ENCODE measurements around the gene CNTN6.
"Not testable (repeated sequence)": the region's sequence is repeated elsewhere in the genome, so short reads cannot be mapped to it uniquely, and the experiment has no call there.

CNTN6 gene

DNA sequence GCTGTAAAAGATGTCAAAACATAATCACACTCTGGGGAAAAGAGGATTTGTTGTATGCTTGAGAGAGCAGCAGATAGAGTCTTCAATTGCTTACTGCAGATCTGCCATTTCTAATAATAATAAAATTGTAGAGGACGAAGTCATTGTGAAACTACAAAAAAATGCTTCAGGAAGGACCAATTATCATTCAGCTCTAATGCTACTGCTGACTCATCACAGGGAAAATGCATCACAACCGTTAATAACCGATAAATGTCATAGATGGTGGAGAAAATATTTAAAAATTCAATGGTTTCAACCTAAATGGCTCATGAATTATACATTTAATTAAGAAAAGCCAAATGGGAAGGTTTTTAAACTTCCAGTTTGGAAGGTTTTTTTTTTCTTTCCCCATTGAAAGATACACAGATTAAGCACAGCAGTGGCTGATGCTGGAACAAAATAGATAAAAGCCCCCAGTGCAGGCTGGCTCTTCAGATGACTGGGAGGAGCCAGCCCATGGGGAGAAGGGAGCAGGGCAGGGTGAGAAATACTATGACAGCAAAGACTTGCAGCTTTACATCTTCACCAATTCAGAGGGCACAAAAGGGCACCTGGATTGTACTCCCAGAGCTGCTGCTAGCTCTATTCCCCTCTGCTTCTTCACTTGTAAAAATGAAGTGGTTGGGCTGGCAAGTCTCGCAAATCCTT is 196.1 kb downstream of the CNTN6 start:
- DNase-seq (ENCODE audit: low read depth): no peak

DNA sequence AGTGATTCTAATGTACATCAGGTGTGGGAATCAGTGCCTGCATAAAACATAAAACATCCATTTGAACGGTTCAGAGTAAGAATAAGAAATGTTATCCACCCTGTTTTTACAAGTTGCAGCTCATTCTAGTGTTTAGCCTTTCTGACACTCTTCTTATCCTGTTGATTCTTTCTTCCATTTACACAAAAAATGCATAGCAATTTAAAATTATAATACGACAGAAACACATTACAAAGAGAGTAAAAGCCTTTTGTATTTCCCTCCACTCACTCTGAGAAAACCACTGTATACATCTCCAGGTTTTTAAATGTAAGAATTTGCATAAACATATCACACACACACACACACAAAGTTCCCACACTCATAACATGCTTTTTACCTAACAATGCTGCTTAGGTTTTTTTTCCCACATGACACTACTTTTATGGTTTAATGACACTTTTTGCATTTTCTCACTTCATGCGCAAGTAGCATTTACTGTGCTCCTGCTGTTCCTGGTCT is 199.8 kb downstream of the CNTN6 start:
- no peak for DNase-seq (ENCODE audit: low read depth)

DNA sequence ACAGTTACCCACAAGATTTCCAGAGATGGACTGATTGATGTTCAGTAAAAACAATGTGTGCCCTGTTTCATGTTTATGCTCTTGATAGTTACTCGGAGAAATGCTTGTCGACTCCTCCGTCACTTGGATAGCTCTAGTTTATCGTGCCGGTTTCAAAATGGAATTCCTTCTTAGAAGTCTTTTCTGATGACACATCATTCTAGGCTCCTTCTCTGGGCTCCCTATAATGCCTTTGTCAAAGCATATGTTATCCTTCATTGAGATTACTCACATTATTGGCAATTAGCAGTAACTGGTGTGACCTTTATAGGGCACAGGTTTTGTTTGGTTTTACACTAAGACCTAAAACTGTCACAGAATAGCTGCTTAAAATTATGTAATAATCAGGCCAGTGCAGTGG is 201.8 kb downstream of the CNTN6 start:
- no peak for DNase-seq (ENCODE audit: low read depth)

DNA sequence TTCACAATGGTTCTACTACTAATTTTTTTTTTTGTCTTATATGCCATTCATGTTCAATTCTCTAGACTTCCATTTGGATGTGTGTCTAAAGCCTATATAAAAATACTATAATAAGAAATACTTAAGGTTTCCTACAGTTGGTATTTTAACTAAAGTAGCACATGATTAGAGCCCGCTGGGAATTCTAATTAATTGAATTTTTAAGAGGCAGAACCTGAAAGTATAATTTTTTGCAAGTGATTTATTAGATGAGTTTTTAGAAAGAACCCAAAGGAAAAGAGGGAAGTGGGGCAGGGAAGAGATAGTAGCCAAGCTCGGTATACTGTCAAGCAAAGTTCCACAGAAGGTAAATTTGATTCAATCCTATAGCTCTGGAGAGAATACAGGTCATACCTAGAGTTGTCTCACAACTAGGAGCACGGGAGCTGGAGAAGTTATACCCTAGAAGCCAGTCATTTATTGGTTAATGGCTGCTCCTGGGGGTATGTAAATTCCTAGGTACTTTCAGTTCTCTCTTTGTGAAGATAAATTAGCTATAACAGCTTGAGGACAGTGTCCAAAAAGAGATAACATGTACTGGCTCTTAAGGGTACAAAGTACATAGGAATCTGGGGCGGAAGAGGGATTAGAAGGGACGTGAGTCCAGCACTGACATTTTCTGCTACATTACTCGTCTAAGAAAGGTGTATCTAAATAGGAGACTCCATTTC is 225.6 kb downstream of the CNTN6 start:
- no peak for DNase-seq (ENCODE audit: low read depth)

DNA sequence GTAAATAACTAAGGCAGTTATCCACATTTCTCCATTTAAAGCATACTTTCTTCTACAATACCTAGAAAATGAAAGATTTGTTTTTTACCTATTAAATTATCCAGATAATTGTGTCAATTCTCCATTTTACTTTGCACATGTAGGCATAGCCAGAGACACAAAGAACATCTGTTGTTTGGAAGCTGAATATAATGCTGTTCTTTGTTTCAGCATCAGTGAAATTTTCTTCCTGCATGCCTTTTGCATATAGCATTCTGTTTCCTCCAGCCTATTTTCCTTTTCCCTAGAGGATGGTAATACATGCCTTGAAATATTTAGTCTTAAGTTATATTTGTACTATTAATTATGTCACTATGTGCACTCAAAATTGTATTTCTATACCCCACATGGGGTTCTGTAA is 233.7 kb downstream of the CNTN6 start:
- DNase-seq (ENCODE audit: low read depth): no peak

DNA sequence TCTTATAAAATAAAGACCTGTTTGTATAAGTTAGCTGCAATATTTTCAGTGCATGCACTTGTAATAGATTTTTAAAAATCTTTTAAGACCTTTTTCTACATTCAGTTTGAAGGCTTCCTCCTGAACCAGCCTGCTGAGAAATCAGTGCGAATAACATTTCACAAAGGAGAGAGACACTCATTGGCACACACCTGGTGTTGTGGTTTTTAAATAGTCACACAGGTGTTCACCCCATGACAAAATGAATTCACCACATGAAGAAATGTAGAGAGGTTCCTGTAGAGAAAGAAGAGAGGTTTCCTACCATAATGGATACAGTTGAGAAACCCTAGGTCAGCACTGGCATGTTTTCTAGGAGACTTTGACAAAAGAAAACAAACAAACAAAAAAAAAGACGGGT is 237.3 kb downstream of the CNTN6 start:
- no peak for DNase-seq (ENCODE audit: low read depth)

DNA sequence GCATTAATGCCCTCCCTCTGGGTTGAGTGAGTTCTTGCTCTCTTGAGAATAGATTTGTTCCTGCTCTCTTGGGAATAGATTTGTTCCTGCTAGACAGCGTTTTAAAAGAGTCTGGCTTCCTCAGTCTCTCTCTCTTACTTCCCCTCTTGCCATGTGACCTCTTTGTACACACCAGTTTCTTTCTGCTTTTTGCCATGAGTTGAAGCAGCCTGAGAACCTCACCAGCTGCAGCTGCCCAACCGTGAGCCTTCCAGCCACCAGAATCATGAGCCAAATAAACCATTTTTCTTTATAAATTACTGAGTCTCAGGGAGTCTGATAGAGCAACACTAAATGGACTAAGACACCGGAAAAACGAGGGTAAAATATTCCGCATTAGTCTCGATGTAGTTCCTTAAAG is 253.6 kb downstream of the CNTN6 start:
- no peak for DNase-seq (ENCODE audit: low read depth)

DNA sequence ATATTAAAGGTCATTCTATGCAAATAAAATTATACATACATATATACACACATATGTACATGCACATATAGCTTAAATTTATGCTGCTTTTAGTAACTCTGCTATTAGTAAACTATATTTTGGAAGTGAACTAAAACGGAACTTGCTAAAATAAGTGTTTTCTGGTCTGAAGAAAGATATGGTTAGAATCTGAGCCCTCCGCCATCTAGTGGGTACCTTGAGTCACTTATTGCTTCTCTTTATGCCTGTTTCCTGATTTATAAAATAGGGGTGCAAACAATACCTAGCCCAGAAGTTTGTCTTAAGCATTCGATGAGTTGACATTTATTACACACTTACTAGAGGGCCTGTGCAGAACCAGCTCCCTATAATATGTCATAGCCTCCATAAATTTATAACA is 255.7 kb downstream of the CNTN6 start:
- no peak for DNase-seq (ENCODE audit: low read depth)

DNA sequence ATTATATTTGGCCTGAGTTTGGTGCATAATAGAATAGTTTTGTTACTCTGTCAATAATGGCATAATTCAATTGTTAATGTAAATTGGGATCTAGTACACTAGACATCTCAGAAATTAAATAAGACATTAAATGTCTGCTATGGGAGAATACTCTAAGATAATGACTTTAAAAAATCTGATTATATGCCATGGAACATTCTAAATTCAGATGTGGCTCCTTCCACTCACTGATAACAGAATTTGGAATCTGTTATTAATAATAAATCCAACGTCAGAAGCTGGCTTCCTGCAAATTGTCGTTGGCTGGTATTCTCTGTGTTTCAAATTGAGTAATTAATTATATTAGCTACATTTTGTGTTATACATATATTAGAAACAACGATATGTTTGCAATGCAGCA is 258.1 kb downstream of the CNTN6 start:
- no peak for DNase-seq (ENCODE audit: low read depth)

DNA sequence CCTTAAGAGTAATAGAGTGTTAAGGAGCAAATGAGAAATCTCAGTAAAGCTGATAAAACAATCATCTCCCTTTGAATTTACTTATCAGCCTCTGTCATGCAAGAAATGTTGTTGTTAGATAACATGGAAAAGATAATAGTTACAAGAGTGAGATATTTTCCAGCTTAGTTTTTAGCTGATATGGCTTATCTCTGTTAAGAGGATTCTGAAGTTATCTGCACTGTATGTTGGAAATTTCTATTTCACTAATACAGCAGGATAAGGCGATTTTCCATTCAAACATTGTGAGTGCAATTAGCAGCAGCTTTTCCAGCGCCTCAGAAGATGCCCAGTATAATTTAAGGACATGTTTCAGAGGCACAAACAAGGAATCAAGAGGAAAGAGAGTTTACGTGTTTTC is 262.9 kb downstream of the CNTN6 start:
- no peak for DNase-seq (ENCODE audit: low read depth)

DNA sequence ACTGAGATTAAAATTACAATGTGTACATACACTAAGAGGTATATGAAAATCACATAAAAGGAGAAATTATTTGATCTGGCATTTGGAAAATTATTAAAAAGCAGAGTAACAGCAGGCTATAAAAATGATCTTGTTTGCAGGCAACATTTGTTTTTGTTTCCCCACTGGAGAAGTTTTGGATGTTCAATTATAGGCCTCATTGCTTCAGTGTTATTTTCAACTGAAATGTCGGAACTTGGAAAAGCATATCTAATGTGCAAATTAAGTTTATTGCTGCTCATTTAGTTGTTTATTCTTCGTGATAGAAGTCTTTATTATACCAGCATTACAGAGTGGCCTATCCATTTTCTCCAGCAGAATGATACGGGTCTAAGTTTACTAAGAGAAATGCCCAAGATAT is 263.3 kb downstream of the CNTN6 start:
- no peak for DNase-seq (ENCODE audit: low read depth)

DNA sequence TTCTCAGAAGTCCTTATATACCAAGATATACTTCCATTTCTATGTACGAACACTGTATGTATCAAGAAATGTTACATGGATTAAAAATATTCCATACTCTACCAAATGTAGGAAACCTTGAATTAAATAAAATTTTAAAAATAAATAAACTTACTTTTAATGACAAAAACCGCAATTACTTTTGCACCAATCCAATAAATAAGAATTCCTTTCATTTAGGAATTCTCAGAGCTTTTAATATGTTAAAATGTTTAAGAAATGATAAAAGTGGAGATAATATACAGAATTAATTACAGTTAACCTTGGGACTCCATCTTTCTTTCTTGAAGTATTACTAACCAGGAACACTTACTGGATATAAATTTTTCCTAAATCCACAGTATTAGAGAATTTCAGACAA is 272.7 kb downstream of the CNTN6 start:
- no peak for DNase-seq (ENCODE audit: low read depth)

DNA sequence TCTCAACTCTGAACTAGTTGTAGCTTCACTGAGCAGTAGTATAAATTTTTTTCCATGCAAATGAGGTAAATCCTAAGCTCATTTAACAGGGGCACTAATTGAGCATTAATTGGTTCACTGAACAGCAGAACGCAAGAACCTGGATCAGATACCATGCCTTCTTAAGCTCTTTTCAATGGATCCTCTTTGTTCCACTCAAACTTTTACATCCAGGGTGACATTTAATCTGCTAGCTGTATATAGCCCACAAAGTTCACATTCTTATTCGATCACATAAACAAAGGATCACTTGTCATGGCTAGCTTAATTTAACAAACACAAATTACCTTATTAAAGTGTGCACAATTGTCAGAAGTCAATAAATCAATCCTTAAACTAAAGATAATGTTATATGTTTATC is 281.6 kb downstream of the CNTN6 start:
- DNase-seq (ENCODE audit: low read depth): no peak

DNA sequence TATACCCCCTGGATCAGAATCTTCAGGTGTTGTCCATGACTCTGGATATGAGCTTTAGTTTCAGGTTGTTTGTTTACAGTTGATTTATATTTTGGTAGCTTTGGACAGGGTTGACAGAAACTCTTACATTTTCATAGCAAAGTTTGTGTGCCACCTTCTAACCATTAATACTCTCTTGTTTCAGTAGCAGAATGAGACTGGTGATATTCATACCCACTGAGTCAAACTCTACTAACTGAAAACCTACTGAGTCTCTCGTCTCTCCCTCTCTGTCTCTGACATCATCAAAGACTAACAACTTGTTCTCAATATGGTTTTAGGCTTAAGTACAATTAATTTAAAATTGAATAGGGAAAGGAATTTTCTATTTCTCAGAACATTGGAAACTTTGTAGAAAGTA is 282.3 kb downstream of the CNTN6 start:
- DNase-seq (ENCODE audit: low read depth): no peak

DNA sequence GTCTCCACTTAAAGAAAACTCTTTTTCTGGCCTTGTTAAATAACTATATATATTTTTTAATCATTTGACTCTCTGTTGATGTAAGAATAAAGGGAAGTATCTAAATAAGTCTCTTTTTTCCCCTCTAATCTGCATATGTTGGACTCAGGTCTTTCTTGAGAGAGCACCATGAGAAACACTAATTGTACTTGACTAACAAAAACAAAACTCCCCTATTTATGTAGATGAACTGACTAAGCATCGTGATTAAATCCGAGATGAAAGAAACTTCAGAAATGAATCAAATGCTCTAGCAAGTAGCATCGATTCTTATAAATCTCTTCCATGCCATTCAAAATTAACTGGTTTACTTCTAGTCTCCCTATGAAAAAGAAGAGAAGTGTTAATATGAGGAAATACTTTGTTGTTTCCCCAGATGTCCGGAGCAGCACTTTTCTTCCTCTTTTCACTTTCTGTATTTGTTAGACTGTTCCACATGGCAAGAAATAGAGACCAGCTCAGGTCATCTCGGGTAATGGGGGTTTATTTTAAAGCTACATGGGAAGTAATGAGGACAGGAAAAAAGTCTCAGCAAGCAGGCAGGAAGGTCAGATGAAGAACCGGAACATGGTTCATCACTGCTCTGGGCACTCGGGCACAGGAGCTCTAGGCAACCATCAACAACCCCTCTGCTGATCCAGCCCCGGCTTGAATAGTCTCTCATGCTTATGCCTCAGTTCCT is 288.3 kb downstream of the CNTN6 start:
- no peak for DNase-seq (ENCODE audit: low read depth)

DNA sequence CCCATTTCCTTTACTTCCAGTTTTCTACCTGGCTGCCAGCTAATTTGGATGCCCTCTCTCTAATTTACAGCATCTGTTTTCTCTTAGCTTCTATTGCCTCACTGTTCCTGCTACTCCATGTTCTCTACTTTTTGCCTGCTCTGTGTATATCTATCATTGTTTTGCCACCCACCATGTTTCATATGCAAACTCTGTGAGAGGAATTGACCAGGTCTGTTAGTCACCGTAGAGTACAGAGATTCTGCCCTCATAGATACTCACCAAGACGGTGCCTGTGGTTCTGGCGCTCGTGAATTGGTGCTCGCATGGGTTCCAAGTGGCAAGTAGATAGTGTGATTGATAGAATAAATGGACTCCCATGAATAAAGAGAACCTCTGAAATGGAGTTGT is 288.8 kb downstream of the CNTN6 start:
- DNase-seq (ENCODE audit: low read depth): no peak

DNA sequence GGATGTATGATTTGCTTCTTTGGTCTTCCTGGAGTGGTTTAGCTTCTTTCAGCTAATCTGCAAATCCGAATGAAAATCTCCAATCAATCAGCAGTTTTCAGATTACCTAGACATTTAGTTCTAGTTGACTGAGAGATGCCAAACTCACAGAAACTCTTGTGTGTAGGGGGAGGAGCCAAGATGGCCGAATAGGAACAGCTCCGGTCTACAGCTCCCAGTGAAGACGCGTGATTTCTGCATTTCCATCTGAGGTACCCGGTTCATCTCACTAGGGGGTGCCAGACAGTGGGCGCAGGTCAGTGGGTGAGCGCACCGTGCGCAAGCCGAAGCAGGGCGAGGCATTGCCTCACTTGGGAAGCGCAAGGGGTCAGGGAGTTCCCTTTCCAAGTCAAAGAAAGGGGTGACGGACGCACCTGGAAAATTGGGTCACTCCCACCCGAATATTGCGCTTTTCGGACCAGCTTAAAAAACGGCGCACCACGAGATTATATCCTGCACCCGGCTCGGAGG is 294.6 kb downstream of the CNTN6 start:
- not testable (repeated sequence) for DNase-seq (ENCODE audit: low read depth)

DNA sequence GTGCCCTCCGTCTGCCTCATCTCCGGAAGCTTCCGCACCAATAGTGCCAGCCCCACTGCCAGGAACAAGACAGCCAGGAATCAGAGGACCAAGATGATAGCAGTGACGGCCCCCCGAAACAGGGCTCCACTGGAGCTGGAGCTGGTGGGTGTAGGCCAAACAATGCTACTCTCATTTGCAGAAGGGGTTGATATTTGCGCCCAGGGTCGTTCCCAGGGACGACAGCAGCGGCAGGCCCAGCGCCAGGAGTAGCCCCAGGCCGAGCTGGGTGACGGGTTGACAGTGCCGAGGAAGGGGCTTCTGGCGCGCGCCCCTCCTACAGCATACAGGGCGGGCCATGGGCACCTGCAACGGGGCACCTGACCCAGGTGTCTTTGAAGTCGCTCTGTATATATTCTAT is 301.4 kb downstream of the CNTN6 start:
- DNase-seq (ENCODE audit: low read depth): no peak

DNA sequence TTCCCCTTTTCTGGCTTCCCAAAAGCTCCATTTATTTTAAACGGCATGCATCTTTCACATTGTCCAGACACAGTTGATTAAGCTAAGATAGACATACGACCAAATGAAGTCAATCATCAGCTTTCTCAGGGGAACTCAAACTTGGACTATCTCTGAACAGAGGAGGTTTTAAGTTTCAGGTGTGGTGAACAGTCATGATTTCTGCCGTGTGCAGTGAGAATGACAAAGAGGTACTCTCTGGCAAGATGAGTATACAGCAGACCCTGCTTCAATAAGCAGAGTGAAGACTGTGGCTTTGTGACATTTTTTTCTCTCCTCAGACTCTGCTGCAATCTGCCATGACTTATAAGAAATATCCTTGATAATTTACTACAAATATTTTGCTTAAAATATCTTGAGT is 307.7 kb downstream of the CNTN6 start:
- no peak for DNase-seq (ENCODE audit: low read depth)

DNA sequence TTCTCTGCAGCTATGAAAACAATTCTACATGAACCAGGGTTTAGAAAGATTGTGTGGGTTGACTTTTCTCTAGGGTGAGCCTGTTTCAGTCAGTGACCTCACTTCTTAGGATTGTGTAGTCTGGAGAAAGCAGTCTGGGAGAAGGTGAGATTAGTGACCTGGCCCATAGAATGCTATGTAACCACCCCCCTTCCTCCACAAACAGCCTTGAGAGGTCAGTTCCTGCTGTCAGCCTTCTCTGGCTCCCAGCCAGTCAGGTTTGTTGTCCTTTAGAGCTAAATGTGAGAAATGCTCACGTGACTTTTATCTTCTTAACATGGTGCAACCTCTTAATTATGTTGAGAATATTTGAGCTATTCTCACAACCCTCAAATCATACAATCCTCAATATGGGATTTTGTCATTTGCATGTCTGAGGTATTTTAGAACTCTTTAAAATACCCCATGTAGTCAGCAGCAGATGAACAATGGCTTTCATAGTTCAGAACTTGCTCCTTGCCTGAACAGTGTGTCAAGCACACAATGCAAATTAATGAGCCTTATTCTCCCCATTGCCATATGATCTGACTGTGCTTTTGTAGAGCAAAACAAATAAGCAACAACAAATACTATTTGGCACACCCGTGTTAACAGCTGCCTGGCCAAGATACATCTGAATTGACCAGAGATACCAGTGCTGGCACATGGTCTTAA is 311.6 kb downstream of the CNTN6 start:
- DNase-seq (ENCODE audit: low read depth): no peak

DNA sequence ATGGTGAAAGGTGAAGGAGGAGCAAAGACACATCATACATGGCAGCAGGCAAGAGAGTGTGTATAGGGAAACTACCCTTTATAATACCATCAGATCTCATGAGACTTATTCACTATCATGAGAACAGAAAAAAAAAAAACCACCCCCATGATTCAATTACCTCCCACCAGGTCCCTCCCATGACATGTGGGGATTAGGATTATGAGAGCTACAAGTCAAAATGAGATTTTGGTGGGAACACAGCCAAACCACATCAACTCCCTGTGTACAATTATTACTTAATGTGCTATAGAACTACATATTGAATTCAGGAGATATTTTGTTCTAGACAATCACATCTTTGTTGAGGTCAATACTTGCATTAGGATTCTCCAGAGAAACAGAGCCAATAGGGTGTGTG is 313.4 kb downstream of the CNTN6 start:
- no peak for DNase-seq (ENCODE audit: low read depth)

DNA sequence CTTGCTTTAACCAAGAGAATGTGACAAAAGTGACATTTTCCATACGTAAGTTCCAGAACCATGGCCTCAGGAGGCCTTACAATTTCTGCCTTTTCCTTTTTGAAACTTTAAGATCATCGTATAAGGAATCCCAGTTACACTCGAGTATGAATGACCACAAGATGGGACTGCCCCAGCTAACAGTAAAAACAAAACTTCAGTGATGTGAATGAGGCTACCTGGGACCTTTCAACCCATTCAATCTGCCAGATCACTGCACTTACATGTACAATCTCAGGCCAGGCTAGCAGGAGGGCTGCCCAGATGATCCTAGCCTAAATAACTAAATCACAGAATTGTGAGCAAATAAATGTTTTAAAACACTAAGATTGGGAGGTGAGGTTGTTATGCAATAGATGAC is 328.8 kb downstream of the CNTN6 start:
- no peak for DNase-seq (ENCODE audit: low read depth)

Measured in activated T-helper 1 cell treated with Interleukin-2 at 50 U/mL for 16 hours (primary cell).